Fibroblast of the aortic adventitia (primary cell): Measurements from ENCODE around the gene GM2A. TPM values are rescaled to one million over a fixed set of nuclear protein-coding genes. Genes with fewer than 3 reads are reported as not detected.
A peak's percentile ranks its signal among the peaks of the same experiment; 100 is the strongest.
"Not testable (repeated sequence)": the region's sequence is repeated elsewhere in the genome, so short reads cannot be mapped to it uniquely, and the experiment has no call there.

Experiments
- DNase-seq: peaks from one replicate; pipeline ENCODE4 v3.0.0-alpha.2; 2010; ENCODE audit warnings: low read depth
- H3K4me3 ChIP-seq: 2 replicates; pipeline ENCODE4 v1.5.1; 2011; ENCODE audit warnings: low read depth, mild to moderate bottlenecking, control low read depth, low read length, moderate library complexity
- total RNA-seq: library from RNA; depleted of rRNA; stranded (reverse); fragments of >200 nt; gene quantifications from 2 replicates; pipeline ENCODE4 v1.2.3, GENCODE V29; 2012; ENCODE audit warnings: low replicate concordance
- TF ChIP-seq, protein P1 (sequence below): IDR thresholded peaks from 2 replicates; pipeline ENCODE4 v1.5.1; 2011; ENCODE audit warnings: mild to moderate bottlenecking, low read length, control low read depth, inconsistent platforms; ENCODE audit not compliant: insufficient read depth

The GM2A gene
- total RNA-seq, 1 donor = 42.6 TPM

DNA sequence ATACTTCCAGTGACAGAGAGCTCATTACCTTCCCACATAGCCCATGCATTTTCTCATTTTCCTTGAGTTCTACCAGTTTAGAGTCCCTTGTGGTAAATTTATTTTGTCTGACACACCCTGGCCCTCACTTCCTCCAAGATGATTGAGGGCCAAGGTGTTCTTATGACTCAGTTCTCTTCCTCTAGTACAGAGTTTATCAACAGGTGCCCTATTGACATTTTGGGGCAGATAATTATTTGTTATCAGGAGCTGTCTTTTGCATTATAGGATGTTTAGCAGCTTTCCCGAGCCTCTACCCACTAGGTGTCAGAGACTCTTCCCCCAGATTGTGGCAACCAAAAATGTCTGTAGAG, 43.5 kb downstream of the GM2A start:
- DNase-seq = no peak
- TF ChIP-seq, protein P1, sequence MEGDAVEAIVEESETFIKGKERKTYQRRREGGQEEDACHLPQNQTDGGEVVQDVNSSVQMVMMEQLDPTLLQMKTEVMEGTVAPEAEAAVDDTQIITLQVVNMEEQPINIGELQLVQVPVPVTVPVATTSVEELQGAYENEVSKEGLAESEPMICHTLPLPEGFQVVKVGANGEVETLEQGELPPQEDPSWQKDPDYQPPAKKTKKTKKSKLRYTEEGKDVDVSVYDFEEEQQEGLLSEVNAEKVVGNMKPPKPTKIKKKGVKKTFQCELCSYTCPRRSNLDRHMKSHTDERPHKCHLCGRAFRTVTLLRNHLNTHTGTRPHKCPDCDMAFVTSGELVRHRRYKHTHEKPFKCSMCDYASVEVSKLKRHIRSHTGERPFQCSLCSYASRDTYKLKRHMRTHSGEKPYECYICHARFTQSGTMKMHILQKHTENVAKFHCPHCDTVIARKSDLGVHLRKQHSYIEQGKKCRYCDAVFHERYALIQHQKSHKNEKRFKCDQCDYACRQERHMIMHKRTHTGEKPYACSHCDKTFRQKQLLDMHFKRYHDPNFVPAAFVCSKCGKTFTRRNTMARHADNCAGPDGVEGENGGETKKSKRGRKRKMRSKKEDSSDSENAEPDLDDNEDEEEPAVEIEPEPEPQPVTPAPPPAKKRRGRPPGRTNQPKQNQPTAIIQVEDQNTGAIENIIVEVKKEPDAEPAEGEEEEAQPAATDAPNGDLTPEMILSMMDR = no peak

DNA sequence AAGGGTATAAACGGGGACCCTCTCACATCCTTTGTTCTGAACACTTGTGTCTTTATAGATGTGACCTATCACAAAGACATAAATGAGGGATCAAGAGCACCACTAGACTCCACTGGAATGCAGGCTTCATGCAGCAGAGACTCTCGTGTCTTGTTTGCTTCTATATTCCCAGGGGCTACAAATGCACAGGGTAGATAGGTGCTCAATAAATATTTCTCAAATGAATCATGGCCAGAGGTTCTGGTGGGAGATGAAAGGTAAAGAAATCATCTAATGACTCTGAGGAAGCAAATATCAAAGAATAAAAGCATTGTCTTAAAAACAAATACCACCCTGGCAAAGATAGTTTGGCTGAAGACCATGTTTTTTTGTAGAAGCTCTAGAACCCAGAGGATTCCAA, 44.0 kb downstream of the GM2A start:
- TF ChIP-seq, protein P1 = no peak
- DNase-seq = no peak
- H3K4me3 ChIP-seq = no peak overlapping the region

More for the DNA sequence above, 43.5 kb downstream of the GM2A start:
- H3K4me3 ChIP-seq = no peak overlapping the region

GRCh38 chr5:151298063-151298855, 45.3 kb downstream of the GM2A start:
- DNase-seq = peak; percentile 41
- TF ChIP-seq, protein P1 = peak; percentile 28
- no peak overlapping the region for H3K4me3 ChIP-seq

GRCh38 chr5:151303666-151304065, 50.7 kb downstream of the GM2A start, which contains the start of gene SLC36A3:
TSS of gene SLC36A3 (minus strand) at chr5:151303766. CDS start at chr5:151303354, 412 bp downstream.
- TF ChIP-seq, protein P1 = no peak
- no peak for DNase-seq
- H3K4me3 ChIP-seq = no peak within 1 kb of the TSS

GRCh38 chr5:151309266-151309665, 56.3 kb downstream of the GM2A start:
- not testable (repeated sequence) for DNase-seq, H3K4me3 ChIP-seq

GRCh38 chr5:151309821-151310220, 56.8 kb downstream of the GM2A start:
- not testable (repeated sequence) for H3K4me3 ChIP-seq, DNase-seq

GRCh38 chr5:151310932-151311331, 57.9 kb downstream of the GM2A start:
- H3K4me3 ChIP-seq = no peak overlapping the region
- no peak for DNase-seq
- TF ChIP-seq, protein P1 = no peak

- TF ChIP-seq, protein P1 = no peak
- no peak for DNase-seq
- H3K4me3 ChIP-seq = no peak overlapping the region
Measured at GRCh38 chr5:151312756-151313324, 59.9 kb downstream of the GM2A start.
